HL-60 (cell line): ENCODE data around the gene WASF1.

Experiments used
- DNase-seq, 2 experiments: peaks; one replicate each; pipeline ENCODE4 v3.0.0-alpha.2; 2010 to 2020; ENCODE audit warnings: low read depth in 1 of 2, low spot score in 1 of 2
- H3K27ac ChIP-seq: fragments of 250-450 bp; sonication (Bioruptor Pico); replicated peaks from 2 replicates; pipeline ENCODE4 v1.5.1; 2020; ENCODE audit warnings: mild to moderate bottlenecking, moderate library complexity
- H3K27me3 ChIP-seq: fragments of 250-450 bp; sonication (Bioruptor Pico); 2 replicates; pipeline ENCODE4 v1.5.1; 2021; ENCODE audit warnings: mild to moderate bottlenecking, moderate library complexity; ENCODE audit not compliant: insufficient read depth, poor library complexity, severe bottlenecking
- H3K4me3 ChIP-seq: replicated peaks from 2 replicates; pipeline ENCODE4 v1.5.1; 2011; ENCODE audit warnings: mild to moderate bottlenecking, control low read depth, low read length; ENCODE audit not compliant: insufficient read depth
- CTCF ChIP-seq: IDR thresholded peaks from one replicate; pipeline ENCODE4 v1.5.1; 2011; ENCODE audit warnings: low read length, control low read depth, inconsistent platforms; ENCODE audit not compliant: insufficient read depth
- GABPA ChIP-seq: IDR thresholded peaks from 2 replicates; pipeline ENCODE4 v1.6.1; 2012; ENCODE audit warnings: low read depth
- POLR2AphosphoS5 ChIP-seq: IDR thresholded peaks from 2 replicates; pipeline ENCODE4 v1.6.1; 2012; ENCODE audit warnings: low read depth
- SPI1 ChIP-seq: IDR thresholded peaks from 2 replicates; pipeline ENCODE4 v1.6.1; 2012; ENCODE audit warnings: low read depth, mild to moderate bottlenecking, borderline replicate concordance
- TF ChIP-seq, protein P1 (sequence below): IDR thresholded peaks from 2 replicates; pipeline ENCODE4 v1.6.1; 2012; ENCODE audit warnings: low read depth; ENCODE audit not compliant: insufficient replicate concordance

Gene WASF1

GRCh38 chr6:110097443-110097842 lies 82.0 kb downstream of the WASF1 start:
- TF ChIP-seq, protein P1, sequence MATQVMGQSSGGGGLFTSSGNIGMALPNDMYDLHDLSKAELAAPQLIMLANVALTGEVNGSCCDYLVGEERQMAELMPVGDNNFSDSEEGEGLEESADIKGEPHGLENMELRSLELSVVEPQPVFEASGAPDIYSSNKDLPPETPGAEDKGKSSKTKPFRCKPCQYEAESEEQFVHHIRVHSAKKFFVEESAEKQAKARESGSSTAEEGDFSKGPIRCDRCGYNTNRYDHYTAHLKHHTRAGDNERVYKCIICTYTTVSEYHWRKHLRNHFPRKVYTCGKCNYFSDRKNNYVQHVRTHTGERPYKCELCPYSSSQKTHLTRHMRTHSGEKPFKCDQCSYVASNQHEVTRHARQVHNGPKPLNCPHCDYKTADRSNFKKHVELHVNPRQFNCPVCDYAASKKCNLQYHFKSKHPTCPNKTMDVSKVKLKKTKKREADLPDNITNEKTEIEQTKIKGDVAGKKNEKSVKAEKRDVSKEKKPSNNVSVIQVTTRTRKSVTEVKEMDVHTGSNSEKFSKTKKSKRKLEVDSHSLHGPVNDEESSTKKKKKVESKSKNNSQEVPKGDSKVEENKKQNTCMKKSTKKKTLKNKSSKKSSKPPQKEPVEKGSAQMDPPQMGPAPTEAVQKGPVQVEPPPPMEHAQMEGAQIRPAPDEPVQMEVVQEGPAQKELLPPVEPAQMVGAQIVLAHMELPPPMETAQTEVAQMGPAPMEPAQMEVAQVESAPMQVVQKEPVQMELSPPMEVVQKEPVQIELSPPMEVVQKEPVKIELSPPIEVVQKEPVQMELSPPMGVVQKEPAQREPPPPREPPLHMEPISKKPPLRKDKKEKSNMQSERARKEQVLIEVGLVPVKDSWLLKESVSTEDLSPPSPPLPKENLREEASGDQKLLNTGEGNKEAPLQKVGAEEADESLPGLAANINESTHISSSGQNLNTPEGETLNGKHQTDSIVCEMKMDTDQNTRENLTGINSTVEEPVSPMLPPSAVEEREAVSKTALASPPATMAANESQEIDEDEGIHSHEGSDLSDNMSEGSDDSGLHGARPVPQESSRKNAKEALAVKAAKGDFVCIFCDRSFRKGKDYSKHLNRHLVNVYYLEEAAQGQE: no peak
- no peak for TF ChIP-seq SPI1
- TF ChIP-seq GABPA: no peak
- no peak for TF ChIP-seq CTCF
- no peak for TF ChIP-seq POLR2AphosphoS5
- no peak for DNase-seq
- Histone ChIP-seq H3K4me3 (no peak overlapping the region), H3K27me3 (no peaks in the 10 kb centered on the region), H3K27ac (no peak overlapping the region)

GRCh38 chr6:110095935-110096334 lies 83.5 kb downstream of the WASF1 start:
- Histone ChIP-seq H3K4me3 (no peak overlapping the region), H3K27ac (no peak overlapping the region), H3K27me3 (no peaks in the 10 kb centered on the region)
- no peak for TF ChIP-seq SPI1
- TF ChIP-seq GABPA: no peak
- no peak for TF ChIP-seq CTCF
- TF ChIP-seq, protein P1: no peak
- TF ChIP-seq POLR2AphosphoS5: no peak
- no peak for DNase-seq

DNA sequence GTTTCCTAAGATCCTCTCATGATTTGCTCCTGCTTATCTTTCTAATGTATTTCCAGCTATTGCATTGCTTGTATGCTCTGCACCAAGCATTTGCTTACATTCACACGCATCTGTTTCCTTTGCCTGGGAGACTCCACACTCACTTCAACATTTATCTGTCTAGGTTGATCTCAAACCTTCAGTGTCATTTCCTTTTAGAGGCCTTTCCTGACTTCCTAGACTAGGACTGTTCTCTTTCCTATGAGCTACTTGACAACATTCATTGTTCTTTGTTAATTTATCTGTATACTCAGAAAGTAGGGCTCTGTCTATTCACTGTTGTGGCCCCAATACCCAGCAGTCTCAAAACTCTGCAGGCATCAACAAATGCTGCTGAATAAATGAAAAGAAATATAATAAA lies 84.4 kb downstream of the WASF1 start:
- no peak overlapping the region for H3K27ac ChIP-seq
- no peak overlapping the region for H3K4me3 ChIP-seq
- no peaks in the 10 kb centered on the region for H3K27me3 ChIP-seq
- no peak for DNase-seq
- TF ChIP-seq CTCF: no peak
- TF ChIP-seq GABPA: no peak
- no peak for TF ChIP-seq SPI1
- no peak for TF ChIP-seq POLR2AphosphoS5
- TF ChIP-seq, protein P1: no peak
